ENCODE data around the gene LRRC59.
A peak's percentile ranks its signal among the peaks of the same experiment; 100 is the strongest.

The LRRC59 gene

DNA sequence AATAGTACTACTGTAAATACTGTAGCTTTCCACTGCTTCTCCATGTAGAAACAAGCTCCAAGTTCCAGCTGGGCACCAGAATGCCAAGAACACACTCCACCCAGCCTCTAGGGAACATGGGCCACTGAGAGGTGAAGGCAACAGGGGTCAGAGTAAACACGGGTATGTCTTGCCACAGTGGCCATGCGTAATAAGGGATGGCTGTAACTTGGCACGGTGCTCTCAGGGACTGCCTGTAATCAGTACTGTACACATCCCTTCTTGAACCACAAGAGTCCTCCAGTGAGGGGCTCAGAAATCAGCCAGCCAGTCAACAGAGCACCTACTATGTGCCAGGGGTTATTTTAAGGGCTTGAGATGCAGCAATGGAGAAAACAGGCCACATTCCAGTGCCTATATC is 10.8 kb downstream of the LRRC59 start:
- DNase-seq (ENCODE audit: low spot score) = no peak

DNA sequence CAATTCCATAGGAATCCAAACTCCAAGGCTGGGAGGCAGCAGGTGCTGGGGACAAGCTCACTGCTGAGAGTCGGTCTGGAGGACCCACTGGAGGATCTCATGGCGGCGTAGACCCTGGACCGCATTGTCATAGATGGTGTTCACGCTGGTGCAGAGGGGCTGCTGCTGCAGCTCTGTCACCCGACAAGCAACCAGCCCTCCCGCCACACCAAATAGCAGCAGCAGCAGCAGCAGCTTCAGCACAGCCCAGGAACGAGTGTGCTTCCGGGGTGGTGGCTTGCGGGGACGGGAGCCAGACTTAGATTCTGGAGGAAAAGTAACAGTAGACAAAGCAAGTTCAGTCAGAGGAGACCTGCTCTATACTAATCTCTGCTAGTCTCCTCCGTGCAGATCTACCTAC is 14.4 kb downstream of the LRRC59 start:
- no peak for DNase-seq (ENCODE audit: low spot score)

DNA sequence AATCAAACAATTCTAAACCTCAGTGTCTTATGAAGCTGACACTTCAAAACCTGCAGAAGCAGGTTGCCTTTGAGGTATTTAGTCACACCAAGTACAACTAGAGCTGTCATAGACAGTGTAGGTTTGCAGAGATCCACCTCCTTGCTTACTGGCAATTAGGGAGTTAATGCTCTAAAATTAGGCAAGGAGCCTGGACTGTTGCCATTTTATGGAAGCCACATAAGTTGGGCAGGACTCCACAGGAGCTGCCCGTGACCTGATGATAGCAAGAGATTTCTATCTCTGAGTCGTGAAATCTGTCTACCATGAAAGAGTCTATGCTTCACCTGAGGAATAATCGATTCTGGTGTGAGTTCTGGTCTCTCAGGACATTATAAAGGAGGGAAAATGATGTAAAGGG is 15.4 kb downstream of the LRRC59 start:
- no peak for DNase-seq (ENCODE audit: low spot score)

DNA sequence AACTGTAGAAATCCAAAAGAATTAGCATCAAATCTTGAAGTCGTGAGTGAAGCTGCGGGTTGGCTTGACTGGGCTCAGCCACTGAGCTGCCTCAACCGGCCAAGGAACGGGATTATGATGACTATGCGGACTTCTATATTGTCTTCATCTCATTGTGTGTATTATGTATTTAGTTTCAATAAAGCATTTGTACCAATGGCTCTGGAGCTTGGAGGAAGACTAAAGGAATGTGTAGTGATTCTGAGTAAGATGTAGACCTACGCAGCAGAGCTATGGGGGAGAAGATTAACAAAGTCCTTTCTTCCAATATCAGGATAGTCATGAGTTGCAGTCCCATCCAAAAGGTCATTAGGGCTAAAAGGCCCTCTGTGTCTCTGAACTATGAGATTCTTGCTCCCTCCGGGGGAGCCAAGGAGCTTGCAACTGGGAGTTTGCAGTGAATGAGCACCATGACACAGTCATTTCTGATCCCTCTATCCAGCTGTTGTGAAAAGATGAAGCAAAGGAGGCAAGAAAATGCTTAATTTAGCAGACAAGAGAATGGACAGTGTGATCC is 16.0 kb downstream of the LRRC59 start:
- DNase-seq (ENCODE audit: low spot score) = no peak

DNA sequence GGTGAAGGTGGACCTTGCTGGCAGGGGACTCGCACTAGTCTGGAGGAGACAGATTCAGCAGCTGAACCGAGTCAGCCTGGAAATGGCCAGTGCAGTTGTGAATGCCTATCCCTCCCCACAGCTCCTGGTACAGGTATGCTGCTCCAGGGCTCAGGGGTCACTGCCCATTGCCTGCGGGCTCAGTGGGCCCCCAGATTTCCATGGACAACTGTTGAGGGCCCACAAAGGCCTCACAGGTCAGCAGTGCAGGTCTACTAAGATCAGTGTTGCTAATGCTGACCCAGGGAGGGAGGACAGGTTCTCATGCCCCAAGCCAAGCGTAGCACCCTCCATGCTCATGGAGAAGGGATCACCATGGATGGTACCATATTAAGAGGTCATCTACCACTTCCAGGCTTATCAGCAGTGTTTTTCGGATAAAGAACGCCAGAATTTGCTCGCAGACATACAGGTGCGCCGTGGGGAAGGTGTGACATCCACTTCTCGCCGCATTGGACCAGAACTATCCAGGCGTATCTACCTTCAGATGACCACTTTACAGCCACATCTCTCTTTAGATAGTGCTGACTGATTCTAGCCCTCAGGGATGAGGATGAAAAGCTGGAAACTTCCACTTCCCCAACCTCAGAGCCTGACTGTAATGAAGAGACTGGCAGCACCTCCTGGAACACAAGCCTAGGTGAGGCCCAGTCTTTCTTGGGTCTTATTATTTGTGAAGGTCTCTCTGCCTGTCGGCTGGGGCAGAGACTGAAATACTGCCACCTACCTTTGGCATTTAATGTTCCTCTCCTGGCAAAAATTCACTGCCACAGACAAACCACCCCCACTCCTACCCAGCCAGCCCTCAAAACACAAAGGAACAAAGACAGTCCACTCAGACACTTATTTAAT is 16.7 kb downstream of the LRRC59 start:
- no peak for DNase-seq (ENCODE audit: low spot score)

DNA sequence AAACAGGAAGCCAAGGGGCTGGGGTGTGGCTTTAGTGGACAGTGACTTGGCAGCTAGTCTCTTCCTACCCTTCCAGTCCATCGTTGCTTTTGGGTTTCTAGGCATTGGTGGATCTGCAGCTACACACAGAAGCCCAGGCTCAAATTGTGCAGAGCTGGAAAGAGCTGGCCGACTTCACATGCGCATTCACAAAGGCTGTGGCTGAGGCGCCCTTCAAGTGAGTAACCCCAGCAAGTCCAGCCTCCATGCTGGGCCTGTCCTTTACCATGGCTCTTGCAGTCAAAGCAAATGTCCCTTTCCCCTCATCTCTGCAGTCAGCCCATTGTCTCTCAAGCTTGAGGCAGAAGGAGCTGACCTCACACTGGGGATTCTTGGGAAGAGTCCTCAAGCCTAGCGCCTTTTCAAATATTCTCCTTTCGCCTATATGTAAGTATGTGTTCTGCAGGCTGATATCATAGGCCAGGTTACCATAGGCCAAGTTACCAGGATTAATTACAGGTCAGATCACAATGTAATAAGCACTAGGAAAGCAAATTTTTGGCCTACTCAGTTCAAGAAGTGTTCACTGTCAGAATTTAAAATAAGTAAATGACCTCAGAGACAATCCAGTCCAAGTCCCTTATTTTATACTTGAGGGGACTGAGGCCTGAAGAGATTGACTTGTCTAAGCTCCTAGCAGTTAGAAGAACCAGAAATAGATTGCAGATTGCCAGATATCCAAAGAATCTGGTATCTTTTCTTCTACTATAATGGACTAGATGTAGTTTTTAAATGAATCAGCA is 17.8 kb downstream of the LRRC59 start:
- no peak for DNase-seq (ENCODE audit: low spot score)

DNA sequence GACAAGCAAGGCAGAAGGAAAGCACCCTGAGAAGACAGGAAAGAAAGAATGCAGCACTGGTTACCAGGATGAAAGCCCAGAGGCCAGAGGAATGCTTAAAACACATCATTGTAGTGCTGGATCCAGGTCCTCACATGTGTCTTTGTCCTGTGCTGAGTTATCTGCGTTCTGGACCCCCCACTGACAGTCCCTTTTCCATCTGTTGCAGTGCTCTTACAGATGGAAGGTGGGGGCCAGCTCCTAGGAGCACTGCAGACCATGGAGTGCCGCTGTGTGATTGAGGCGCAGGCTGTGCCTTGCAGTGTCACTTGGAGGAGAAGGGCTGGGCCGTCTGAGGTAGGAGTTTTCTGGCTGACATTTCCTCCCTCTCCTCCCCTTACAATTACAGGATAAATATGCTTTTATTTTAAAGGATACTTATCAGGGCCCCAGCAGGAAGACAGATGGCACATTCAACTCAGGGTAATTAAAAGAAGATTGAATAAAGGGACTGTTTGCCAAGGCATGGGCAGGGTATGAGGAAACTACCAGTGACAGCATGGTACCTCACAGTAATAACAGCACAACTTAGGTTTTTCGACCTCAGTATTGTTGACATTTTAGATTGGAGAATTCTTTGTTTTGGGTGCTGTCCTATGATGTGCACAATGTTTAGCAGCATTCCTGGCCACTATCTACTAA is 21.3 kb downstream of the LRRC59 start:
- DNase-seq (ENCODE audit: low spot score) = no peak

DNA sequence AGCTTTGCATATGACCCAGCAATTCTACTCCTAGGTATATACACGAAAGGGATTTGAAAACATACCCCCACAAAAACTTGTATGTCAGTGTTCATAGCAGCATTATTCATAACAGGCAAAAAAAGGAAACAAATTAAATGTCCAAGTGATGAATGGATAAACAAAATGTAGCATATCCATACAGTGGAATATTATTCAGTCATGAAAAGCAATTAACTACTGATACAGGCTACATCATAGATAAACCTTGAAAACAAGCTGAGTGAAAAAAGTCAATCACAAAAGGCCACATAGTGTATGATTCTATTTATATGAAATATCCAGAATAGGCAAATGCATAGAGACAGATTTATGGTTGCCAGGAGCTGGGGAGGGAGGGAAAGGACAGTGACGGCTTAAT is 23.6 kb downstream of the LRRC59 start:
- no peak for DNase-seq (ENCODE audit: low spot score)

DNA sequence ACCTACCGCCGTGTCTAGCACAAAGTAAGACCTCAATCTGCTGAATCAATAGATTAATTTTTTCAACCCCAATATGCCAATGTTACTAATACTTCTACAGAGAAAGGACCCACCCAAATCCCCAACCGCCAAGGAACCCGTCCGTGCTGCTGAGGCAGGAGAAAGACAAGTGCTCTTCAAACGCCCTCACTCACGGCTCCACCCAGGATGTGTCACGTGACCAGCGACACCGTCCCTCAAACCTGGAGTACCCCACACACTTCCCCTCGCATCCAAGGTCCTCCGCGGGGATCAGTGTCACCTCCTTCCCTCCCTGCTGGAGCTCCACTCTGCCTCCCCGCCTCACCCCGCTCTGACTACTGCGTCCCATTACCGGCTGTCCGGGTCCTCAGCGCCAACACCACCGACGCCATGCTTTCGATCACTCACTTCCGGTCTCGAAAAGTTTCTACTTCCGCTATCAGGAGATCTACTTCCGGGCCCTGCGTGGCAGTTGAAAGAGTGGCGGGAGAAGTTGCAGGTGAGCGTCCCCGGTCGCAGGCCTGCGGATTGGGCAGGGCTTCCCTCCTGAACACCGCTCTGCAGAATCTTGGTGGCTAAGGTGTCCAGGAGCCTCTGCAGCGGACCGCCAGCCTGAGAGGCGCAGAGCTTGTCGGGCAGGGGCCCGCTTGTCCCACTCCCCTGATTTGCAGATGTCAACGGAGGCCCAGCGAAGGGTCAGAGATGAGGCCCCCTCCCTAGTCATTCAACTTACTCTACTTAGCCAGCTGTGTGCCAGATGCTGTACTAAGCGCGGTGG is 24.4 kb downstream of the LRRC59 start, which contains the start of the genes EME1 and MRPL27:
EME1 (plus strand) TSS at position 472 of the 799 bp plus-strand sequence. CDS start 1,980 bp downstream, outside the sequence.
MRPL27 (minus strand) TSS at position 427 of the 799 bp plus-strand sequence; CDS start at position 413, 14 bp downstream.
- peak; percentile 90 for DNase-seq (ENCODE audit: low spot score)

DNA sequence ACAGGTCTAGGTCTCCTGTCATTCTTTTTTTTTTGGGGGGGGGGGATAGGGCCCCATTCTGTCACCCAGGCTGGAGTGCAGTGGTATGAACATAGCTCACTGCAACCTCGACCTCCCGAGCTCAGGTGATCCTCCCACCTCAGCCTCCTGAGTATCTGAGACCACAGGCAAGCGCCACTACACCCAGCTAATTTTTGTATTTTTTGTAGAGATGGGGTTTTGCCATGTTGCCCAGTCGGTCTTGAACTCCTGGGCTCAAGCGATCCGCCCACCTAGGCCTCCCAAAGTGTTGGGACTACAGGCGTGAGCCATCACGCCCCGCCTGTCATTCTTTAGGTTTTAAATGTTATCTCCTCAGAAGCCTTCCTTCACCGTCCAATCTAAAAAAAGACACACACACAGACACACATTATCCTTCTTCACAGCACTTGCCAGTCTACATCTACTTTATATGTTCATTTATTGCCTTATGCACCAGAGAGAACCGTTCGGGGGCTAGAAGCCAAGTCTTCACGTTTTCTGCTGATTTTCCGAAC is 25.0 kb downstream of the LRRC59 start:
- DNase-seq (ENCODE audit: low spot score) = no peak

DNA sequence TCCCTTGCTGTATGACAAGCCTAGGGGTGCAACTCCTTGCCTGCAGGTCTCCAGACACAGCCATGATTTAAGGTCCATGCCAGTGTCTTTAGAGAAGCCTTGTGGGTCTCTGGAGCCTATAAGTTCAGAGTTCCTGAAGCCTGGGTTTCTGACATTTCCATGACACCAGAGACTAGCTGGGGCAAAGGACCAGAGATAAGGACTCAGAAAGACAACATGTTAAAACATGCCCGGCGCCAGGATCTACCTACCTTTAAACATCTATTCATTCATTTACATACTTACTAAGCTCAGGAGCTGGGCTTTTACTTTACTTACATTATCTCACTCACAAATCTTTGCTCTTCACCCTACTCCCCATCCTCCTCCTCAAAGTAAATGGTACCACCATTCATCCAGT is 25.8 kb downstream of the LRRC59 start:
- no peak for DNase-seq (ENCODE audit: low spot score)

DNA sequence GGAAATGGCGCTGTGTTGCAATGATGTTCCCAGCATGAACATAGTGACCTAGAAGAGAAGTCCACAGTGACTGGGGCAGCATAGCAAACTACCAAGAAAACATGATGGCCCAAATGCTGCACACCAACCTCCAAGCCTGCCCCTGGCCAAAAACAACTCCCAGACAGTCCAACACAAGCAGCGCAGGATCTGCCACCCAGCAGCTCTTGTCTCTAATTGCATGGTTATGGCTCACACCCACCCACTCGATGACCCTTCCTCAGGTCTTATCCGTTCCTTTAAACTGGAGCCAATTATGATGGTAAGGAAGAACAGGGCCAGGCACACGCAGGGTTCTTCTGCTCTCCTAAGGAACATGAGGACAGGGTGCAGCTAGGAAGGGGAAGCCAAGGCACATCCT is 27.3 kb downstream of the LRRC59 start:
- DNase-seq (ENCODE audit: low spot score) = no peak

DNA sequence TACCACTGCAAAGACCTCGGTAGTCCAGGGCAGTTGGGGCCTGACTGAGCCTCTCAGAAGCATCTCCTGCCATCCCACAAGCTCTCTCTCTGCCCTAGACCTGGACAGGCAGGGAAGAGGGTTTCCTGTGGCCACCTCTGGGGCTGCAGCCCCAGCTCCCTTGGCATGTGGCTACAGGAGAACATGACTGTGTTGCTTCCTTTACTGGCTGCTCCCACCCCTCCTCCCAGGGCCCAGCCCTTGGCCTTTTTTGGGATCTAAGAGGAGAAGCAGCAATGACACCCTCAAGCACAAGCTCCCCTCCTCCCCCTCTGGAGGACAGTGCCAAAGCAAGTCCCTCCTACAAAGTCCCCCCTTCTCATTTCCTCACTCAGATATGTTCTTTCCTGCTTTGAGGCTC is 29.9 kb downstream of the LRRC59 start:
- no peak for DNase-seq (ENCODE audit: low spot score)

DNA sequence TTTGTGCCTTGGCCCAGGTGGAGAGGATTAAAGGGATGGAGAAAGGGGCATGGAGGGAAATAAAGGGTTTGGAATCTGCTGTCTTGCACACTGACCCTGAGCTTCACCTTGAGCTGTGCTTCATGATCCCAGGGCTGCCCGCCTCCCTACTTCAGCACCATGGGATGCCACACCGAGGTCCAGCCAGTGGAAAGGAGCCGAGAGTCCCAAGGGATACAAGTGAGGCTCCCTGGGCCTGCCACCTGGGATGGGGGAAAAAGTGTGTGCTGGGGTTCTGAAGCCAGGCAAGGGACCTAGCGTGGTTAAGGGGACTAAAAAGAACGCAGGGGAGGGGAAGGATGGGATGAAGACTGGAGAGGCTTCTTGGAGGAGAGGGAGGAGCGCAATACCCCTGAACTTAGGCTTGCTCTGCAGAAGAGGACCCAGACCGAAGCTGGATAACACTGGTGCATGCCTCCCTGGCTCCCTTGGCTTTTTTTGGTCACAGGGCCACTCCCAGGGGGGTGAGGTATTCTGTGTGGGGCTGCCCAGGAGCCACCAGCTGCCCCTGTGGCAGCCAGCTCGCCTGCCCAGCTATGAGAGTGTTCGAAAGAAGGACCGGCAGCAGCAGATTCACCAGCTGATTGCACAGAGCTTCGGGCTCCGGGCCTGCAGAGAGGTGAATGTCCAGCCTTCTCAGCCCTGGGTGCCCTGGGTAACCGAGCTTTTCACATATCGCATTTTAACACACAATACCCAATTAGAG is 31.5 kb downstream of the LRRC59 start:
- no peak for DNase-seq (ENCODE audit: low spot score)

DNA sequence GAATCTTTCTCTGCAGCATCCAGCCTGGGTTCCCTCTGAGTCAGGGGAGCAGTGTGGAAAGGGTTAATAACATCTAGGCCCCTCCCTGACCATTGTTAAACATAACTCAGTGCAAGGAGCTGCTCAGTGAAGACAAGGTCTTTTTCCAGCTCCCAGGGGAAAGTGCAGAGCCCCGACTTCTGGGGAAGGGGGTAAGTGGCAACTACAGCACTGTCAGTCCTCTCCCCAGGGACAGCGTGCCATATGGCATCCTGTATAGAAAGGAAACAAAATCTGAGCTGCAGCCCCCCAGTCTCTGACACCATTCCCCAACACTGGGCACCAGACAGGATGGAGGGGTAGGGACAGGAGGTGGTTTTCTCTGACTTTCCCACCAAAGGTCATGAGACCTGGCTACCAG is 32.2 kb downstream of the LRRC59 start:
- DNase-seq (ENCODE audit: low spot score) = no peak

DNA sequence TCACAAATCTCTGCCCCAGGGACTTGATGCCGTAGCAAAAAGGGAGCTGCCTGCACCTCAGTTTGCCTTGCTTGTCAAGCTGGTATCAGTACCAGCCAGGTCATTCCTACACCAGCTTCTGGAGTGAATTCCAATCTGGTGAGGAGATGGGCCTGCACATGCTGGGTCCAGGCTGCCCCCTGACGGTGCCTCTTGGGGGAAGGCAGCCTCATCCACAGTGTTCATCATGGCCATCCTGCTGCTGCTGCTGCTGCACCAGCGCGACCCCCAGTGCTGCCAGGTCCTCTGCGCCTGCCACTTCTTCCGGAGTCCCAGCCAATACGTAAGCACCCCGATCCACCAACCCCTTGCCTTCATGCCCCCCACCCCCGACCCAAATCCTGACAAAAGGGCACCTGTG is 32.6 kb downstream of the LRRC59 start:
- DNase-seq (ENCODE audit: low spot score) = no peak

DNA sequence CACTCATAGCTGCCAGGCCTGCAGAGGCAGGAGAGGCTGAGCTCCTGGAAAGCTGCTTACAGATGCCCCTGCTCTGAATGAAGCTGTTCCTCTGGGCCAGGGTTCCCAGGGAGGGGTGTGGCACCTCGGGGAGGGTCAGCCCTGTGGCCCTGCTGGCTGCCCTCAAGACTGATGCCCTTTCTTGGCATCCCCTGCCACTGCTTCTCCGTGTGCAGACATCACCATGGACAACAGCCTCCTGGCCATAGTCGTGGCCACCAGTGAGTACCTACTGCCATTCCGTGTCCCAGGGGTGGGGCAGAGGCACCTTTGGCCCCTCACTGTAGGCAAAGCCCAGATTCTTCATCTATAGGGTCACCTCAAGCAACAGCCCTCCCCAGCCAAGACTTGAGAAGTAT is 33.3 kb downstream of the LRRC59 start:
- no peak for DNase-seq (ENCODE audit: low spot score)

DNA sequence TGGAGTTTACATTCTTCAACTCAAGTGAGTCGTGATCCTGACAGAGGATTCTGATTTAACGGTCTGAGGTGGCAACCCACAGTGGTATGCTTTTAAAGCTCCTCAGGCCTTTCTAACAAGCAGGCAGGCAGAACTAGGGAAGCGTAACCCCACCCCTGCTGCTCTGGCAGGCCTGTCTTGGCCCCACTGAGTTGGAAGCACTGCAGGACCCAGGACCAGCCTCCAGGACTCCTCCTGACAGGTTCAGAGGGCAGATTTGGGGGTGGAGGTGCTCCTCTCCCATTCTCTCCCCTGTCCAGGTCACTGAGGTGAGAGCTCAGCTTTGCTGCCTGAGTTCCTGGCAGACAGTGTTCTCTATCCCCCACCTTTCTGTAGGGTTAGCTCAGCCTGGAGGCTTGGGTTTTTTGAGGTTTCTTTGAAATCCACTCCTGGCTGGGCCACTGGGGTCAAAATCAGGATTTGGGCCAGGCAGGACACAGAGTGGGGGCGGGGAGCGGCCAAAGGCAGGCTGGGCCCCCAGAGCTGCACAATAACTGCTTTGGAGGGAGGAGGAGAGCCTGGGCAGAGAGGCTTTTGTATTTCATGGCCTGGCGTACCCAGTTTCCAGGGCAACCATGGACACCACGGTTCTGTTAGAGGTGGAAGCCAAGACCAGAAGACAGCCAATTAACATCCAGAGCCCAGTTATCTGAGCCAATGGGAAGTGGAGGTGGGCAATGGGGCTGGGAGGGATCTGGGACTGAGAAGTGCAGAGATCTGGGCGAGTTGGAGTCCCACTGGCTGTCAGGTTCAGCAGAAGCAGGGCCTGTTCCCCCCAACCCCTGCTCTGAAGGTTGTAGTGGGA is 33.9 kb downstream of the LRRC59 start:
- DNase-seq (ENCODE audit: low spot score) = no peak

DNA sequence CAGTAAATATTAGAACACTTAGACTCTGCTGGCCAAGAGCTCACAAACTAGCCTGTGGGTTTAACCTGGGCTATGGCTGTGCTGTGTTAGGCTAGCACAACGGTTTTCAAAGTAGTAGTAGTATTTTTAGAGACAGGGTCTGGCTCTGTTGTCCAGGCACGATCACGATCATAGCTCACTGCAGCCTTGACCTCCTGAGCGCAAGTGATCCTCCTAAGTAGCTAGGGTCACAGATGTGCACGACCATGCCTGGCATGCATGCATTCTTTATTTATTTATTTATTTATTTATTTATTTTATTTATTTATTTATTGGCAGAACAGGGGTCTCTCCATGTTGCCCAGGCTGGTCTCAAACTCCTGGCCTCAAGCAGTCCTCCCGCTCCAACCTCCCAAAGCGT is 34.7 kb downstream of the LRRC59 start:
- no peak for DNase-seq (ENCODE audit: low spot score)

Data from kidney tubule cell (primary cell).